ENCODE data around the gene ATG9B. TPM values are rescaled to one million over a fixed set of nuclear protein-coding genes. Genes with fewer than 3 reads are reported as not detected.
A peak's percentile ranks its signal among the peaks of the same experiment; 100 is the strongest.

ATG9B gene
- total and polyA plus RNA-seq, 5 experiments from 2014 or later: 9.2 to 42.2 (median 34.6) TPM

GRCh38 chr7:151018421-151019129 is 5.7 kb downstream of the ATG9B start:
- H3K27ac Mint-ChIP-seq: peak overlapping the region; percentile 64 to 99 (median 95)
- POLR2A ChIA-PET: interaction anchor here (0.5 to 5.1 kb wide), 18 partner anchors 7 to 99 kb away, joined by 3 to 65 read pairs (median 4); partner anchors contain the start of genes ABCB8 and TMUB1
- H3K9me3 Mint-ChIP-seq: no peaks in the 10 kb centered on the region
- ATAC-seq: peak; percentile 32 to 43
- no peaks in the 10 kb centered on the region for H3K36me3 Mint-ChIP-seq
- peaks cover 0 to 8% (median 0%) of the 10 kb centered on the region in 5 donors for H3K27me3 Mint-ChIP-seq
- H3K4me3 Mint-ChIP-seq: peak overlapping the region; percentile 75 to 97 (median 88)
- peak in 9 of 10 donors; percentile 13 to 73 (median 52) for DNase-seq
- H3K4me1 Mint-ChIP-seq: peaks cover 38 to 59% (median 54%) of the 10 kb centered on the region in 4 donors

- peak overlapping the region; percentile 75 to 97 (median 88) for H3K4me3 Mint-ChIP-seq
- ATAC-seq (peak; percentile 53 to 56), DNase-seq (peak; percentile 72 to 91 (median 82))
- no peaks in the 10 kb centered on the region for H3K9me3 Mint-ChIP-seq
- H3K36me3 Mint-ChIP-seq: no peaks in the 10 kb centered on the region
- POLR2A ChIA-PET: interaction anchor here (0.5 to 5.1 kb wide), 16 partner anchors 8 to 99 kb away, joined by 3 to 65 read pairs (median 5); partner anchors contain the start of genes ABCB8 and TMUB1
- peaks cover 0 to 9% (median 0%) of the 10 kb centered on the region in 5 donors for H3K27me3 Mint-ChIP-seq
- H3K27ac Mint-ChIP-seq: peak overlapping the region; percentile 64 to 99 (median 95)
- H3K4me1 Mint-ChIP-seq: peaks cover 38 to 63% (median 57%) of the 10 kb centered on the region in 4 donors
Observed at GRCh38 chr7:151017953-151018420, 6.3 kb downstream of the ATG9B start.

- no peaks in the 10 kb centered on the region for H3K9me3 Mint-ChIP-seq
- peaks cover 0 to 9% (median 0%) of the 10 kb centered on the region in 5 donors for H3K27me3 Mint-ChIP-seq
- POLR2A ChIA-PET: interaction anchor here (0.6 to 5.1 kb wide), 12 partner anchors 8 to 119 kb away, joined by 3 to 65 read pairs (median 4); partner anchors contain the start of gene ABCB8
- no peak for ATAC-seq
- H3K36me3 Mint-ChIP-seq: no peaks in the 10 kb centered on the region
- DNase-seq: peak in 1 of 10 donors; percentile 22
- peak overlapping the region; percentile 75 to 97 (median 88) for H3K4me3 Mint-ChIP-seq
- H3K27ac Mint-ChIP-seq: peak overlapping the region; percentile 64 to 99 (median 95)
- peaks cover 41 to 68% (median 62%) of the 10 kb centered on the region in 4 donors for H3K4me1 Mint-ChIP-seq
Observed at GRCh38 chr7:151017370-151017952, 6.8 kb downstream of the ATG9B start.

GRCh38 chr7:151016942-151017341 is 7.4 kb downstream of the ATG9B start:
- Mint-ChIP-seq H3K4me3 (peak overlapping the region; percentile 75 to 97 (median 88)), H3K4me1 (peaks cover 44 to 74% (median 68%) of the 10 kb centered on the region in 4 donors), H3K9me3 (no peaks in the 10 kb centered on the region), H3K27ac (peak overlapping the region in 9 of 10 donors; percentile 64 to 99 (median 95)), H3K36me3 (no peaks in the 10 kb centered on the region), H3K27me3 (peaks cover 0 to 9% (median 0%) of the 10 kb centered on the region in 5 donors)
- DNase-seq (peak in 5 of 10 donors; percentile 40 to 48 (median 43)), ATAC-seq (no peak)
- POLR2A ChIA-PET: interaction anchor here (0.6 to 5.1 kb wide), 8 partner anchors 9 to 119 kb away, joined by 3 to 65 read pairs (median 4); partner anchors contain the start of gene ABCB8

- Mint-ChIP-seq H3K4me1 (peaks cover 47 to 78% (median 72%) of the 10 kb centered on the region in 4 donors), H3K4me3 (peak overlapping the region; percentile 12 to 97 (median 84)), H3K36me3 (no peaks in the 10 kb centered on the region), H3K27me3 (peaks cover 0 to 9% (median 0%) of the 10 kb centered on the region in 5 donors), H3K27ac (peak overlapping the region; percentile 46 to 99 (median 94)), H3K9me3 (no peaks in the 10 kb centered on the region)
- POLR2A ChIA-PET: interaction anchor here (0.9 to 5.1 kb wide), 6 partner anchors 8 to 118 kb away, joined by 3 to 65 read pairs (median 4); partner anchors contain the start of gene ABCB8
- DNase-seq: no peak
- ATAC-seq: no peak
Observed at GRCh38 chr7:151016505-151016904, 7.8 kb downstream of the ATG9B start.

GRCh38 chr7:151015967-151016366 is 8.3 kb downstream of the ATG9B start:
- Mint-ChIP-seq H3K4me1 (peaks cover 49 to 82% (median 76%) of the 10 kb centered on the region in 4 donors), H3K4me3 (peak overlapping the region in 6 of 10 donors; percentile 36 to 98 (median 96)), H3K27ac (peak overlapping the region; percentile 46 to 100 (median 100)), H3K27me3 (peaks cover 0 to 8% (median 0%) of the 10 kb centered on the region in 5 donors), H3K9me3 (no peaks in the 10 kb centered on the region), H3K36me3 (no peaks in the 10 kb centered on the region)
- POLR2A ChIA-PET: interaction anchor here (1.1 to 5.1 kb wide), 4 partner anchors 8 to 118 kb away, joined by 3 to 65 read pairs (median 29); partner anchors contain the start of gene ABCB8
- DNase-seq: no peak
- ATAC-seq: no peak

GRCh38 chr7:151014950-151015349 is 9.3 kb downstream of the ATG9B start:
- ATAC-seq (no peak), DNase-seq (peak in 2 of 10 donors; percentile 45 to 77)
- H3K27me3 Mint-ChIP-seq: peaks cover 0 to 5% (median 0%) of the 10 kb centered on the region in 5 donors
- POLR2A ChIA-PET: interaction anchor here (0.7 to 3.7 kb wide), 10 partner anchors 11 to 487 kb away, joined by 3 to 37 read pairs (median 8); partner anchors contain the start of genes ABCB8, CDK5 and FASTK
- no peaks in the 10 kb centered on the region for H3K9me3 Mint-ChIP-seq
- peak overlapping the region; percentile 86 to 98 (median 96) for H3K4me3 Mint-ChIP-seq
- H3K27ac Mint-ChIP-seq: peak overlapping the region; percentile 98 to 100 (median 100)
- no peaks in the 10 kb centered on the region for H3K36me3 Mint-ChIP-seq
- peaks cover 55 to 92% (median 86%) of the 10 kb centered on the region in 4 donors for H3K4me1 Mint-ChIP-seq

- peak; percentile 64 to 71 for ATAC-seq
- Mint-ChIP-seq H3K4me3 (peak overlapping the region; percentile 86 to 98 (median 96)), H3K9me3 (no peaks in the 10 kb centered on the region), H3K4me1 (peaks cover 51 to 92% (median 87%) of the 10 kb centered on the region in 4 donors), H3K27me3 (peaks cover 0 to 3% (median 0%) of the 10 kb centered on the region in 5 donors), H3K27ac (peak overlapping the region; percentile 98 to 100 (median 100)), H3K36me3 (no peaks in the 10 kb centered on the region)
- POLR2A ChIA-PET: interaction anchor here (0.6 to 3.7 kb wide), 20 partner anchors 8 to 1412 kb away, joined by 3 to 37 read pairs (median 4); partner anchors contain the start of genes ABCB8, ABCF2, CDK5 and FASTK
- peak; percentile 82 to 99 (median 94) for DNase-seq
Observed at GRCh38 chr7:151013733-151014497, 10.4 kb downstream of the ATG9B start.

- Mint-ChIP-seq H3K4me3 (peak overlapping the region; percentile 72 to 98 (median 95)), H3K27me3 (peaks cover 0 to 3% (median 0%) of the 10 kb centered on the region in 5 donors), H3K4me1 (peaks cover 47 to 92% (median 88%) of the 10 kb centered on the region in 4 donors), H3K27ac (peak overlapping the region in 9 of 10 donors; percentile 98 to 100 (median 100)), H3K9me3 (no peaks in the 10 kb centered on the region), H3K36me3 (no peaks in the 10 kb centered on the region)
- ATAC-seq (no peak), DNase-seq (no peak)
- POLR2A ChIA-PET: interaction anchor here (0.6 to 3.7 kb wide), 18 partner anchors 8 to 529 kb away, joined by 3 to 37 read pairs (median 4); partner anchors contain the start of genes ABCB8, ABCF2, CDK5 and FASTK
Observed at GRCh38 chr7:151013356-151013732, 10.9 kb downstream of the ATG9B start.

GRCh38 chr7:151012911-151013347 is 11.4 kb downstream of the ATG9B start:
- peaks cover 44 to 92% (median 88%) of the 10 kb centered on the region in 4 donors for H3K4me1 Mint-ChIP-seq
- peaks cover 0 to 3% (median 0%) of the 10 kb centered on the region in 5 donors for H3K27me3 Mint-ChIP-seq
- POLR2A ChIA-PET: interaction anchor here (0.9 to 3.9 kb wide), 7 partner anchors 14 to 45 kb away, joined by 3 to 37 read pairs (median 17); partner anchors contain the start of genes ABCB8 and CDK5
- no peaks in the 10 kb centered on the region for H3K36me3 Mint-ChIP-seq
- peak overlapping the region; percentile 93 to 100 (median 100) for H3K27ac Mint-ChIP-seq
- DNase-seq (peak in 1 of 10 donors; percentile 44), ATAC-seq (peak; percentile 2 to 4)
- no peaks in the 10 kb centered on the region for H3K9me3 Mint-ChIP-seq
- peak overlapping the region; percentile 44 to 98 (median 77) for H3K4me3 Mint-ChIP-seq
